ENCODE results near the gene RPP25L. TPM values are rescaled to one million over a fixed set of nuclear protein-coding genes. Genes with fewer than 3 reads are reported as not detected.

RPP25L gene
- total RNA-seq, 1 donor from 2014 or later, result 31.8 TPM

GRCh38 chr9:34637356-34638137, 25.6 kb upstream of the RPP25L start, which contains the start of gene SIGMAR1:
SIGMAR1 (minus strand) TSS chr9:34637787; CDS start chr9:34637697, 90 bp downstream.
- DNase-seq, result peak; percentile 95

DNA sequence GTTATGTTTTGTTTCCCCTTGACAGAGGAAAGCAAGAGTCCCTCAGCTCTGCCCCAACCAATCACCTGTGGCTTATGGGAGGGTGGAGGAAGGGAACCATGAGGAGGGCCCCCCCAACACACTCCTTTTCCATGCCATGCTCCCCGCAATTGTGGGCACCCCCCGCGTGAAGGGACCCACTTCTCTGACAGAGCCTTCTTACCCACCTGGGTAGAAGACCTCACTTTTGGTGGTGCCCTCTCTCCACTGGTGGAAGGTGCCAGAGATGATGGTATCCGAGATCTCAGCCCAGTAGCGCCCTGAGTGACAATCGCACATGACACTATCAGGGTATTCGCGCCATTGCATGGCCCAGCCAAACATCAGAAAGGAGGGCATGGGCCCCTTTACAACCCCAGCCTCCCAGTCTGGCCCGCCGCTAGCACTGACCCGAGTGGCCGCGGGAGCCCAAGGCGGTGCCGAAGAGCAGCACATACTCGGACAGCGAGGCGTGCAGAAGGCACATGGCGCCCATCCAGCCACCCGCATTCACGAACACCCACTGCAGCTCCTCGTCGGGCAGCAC, 25.0 kb upstream of the RPP25L start:
- DNase-seq, result no peak

DNA sequence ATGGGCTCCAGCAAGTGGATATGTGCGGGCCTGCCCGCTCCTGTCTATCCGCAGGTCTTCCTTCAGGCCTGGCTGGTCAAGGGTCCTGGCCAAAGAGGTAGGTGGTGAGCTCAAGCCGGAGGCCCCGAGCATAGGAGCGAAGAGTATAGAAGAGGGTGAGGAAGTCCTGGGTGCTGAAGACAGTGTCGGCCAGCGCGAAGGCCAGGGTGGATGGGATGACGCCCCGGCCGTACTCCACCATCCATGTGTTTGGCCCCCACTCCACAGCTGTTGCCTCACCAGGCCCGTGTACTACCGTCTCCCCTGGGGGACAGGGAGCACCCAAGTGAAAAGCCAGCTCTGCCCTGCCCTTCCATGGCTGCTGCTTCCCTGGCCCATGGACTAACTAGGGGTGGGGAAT, 23.7 kb upstream of the RPP25L start:
- no peak for DNase-seq

- DNase-seq, result no peak
Observed at GRCh38 chr9:34634551-34635248, 22.8 kb upstream of the RPP25L start.

DNA sequence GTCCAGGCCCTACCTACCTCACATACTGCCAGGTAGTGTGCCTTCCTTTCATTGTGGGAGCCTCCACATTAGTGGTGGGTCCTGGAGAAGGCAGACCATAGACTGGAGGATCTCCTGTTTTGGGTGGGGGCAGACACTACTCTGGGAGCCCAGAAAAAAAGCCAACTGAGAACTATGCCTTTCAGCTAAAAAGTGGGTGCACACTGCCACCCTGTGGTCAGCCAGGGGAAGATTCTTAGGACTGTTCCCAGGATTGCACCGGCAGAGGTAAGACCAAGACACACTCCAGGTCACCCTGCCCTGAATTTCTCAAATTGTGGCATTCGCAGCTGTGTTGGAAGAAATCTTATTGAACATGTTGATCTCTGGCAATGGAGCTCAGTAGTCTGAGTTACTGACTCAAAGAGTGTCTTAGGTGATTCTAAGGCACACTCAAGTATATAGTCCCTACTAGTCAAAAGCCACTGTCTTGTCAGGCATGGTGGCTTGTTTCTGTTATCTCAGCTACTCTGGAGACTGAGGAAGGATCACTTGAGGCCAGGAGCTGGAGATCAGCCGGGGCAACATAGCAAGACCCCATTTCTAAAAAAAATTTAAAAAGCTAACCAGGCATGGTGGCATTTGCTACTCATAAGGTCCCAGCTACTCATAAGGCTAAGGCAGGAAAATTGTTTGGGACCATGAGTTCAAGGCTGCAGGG, 22.1 kb upstream of the RPP25L start:
- DNase-seq, result peak; percentile 81

DNA sequence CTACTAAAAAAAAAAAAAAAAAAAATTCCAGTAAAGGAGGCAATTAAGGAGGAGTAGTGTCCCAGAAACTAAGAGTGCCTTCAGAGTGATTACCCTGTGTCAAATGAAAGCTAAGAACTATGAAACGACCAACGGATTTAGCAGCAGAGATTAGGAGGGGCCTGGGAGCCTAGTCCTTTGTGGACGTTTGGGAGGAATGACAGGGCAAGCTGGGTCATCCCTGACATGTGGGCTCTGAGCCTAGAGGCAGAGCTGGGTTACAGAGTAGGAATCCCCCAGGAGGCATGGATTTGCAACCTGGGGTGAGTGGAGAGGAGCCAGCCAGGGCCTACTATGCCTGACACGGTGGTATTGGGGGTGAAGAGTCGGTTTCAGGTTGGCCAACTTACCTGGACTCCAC, 21.3 kb upstream of the RPP25L start:
- no peak for DNase-seq

DNA sequence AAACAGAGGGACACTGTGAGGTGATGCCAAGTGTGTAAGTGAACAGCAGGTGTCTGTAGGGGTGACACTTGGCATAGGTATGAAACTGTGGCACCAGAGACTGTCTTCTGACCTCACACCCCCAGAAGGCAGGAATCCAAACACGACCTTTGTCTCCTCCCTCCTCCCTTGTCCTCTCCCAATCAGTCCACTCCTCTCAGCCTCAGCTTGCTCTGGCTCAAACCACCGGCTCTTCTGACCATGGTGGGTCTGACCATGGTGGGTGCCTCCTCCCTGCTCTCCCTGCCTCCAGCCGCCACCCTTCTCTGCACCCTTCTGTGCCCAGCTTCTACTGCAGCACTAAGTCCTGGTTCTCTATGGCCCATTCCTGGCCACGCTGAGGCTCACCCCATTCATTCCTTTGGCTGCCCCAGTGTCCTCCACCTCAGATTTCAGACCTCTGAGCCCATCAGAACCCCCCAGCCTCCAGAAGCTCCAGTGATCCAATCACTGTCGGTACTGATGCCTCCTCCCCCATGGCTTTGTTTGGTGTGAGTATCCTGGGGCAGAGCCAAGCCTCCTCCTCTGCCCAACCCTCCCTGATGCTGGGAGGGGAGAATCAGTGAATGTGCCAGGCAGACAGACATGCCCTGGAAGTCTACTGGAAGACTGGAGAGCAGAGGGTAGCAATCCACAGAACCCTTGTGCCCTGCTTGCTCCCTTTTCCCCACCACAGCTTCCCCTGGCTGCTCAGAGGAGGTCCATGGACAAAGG, 18.7 kb upstream of the RPP25L start:
- no peak for DNase-seq

DNA sequence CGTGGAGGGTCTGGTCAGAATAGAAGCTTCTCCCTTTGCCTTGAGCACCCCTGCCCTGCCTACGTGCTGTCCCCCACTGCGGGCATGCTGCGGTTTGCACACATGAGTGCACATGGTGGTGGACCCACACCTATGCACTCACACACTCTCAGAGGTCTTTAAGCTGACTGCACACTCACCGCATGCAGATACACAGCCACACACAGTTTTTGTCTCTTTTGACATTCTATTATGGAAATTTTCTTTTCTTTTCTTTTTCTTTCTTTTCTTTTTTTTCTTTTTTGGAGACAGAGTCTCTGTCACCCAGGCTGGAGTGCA, 17.6 kb upstream of the RPP25L start:
- no peak for DNase-seq

GRCh38 chr9:34628656-34629490, 17.0 kb upstream of the RPP25L start, which contains the start of gene ARID3C:
ARID3C (minus strand) TSS chr9:34629066; CDS start chr9:34628014, 1,052 bp downstream.
- DNase-seq, result peak; percentile 37

GRCh38 chr9:34627716-34628655, 16.1 kb upstream of the RPP25L start:
- DNase-seq, result no peak

DNA sequence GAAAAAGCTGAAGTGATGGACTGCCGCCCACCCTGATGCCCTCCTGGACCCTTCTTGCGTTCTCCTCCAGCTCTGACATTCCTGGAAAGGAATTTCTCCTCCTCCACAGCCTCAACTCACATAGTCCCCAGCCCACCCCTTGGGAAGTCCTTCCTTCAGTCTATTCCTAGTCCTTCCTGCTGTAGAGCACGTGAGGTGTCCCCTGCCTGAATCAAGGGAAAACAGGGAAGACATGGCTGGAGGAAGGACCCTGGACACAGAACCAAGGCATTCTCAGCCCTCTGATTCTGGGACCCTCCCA, 13.2 kb upstream of the RPP25L start:
- DNase-seq, result no peak

GRCh38 chr9:34624475-34625185, 12.7 kb upstream of the RPP25L start:
- no peak for DNase-seq

DNA sequence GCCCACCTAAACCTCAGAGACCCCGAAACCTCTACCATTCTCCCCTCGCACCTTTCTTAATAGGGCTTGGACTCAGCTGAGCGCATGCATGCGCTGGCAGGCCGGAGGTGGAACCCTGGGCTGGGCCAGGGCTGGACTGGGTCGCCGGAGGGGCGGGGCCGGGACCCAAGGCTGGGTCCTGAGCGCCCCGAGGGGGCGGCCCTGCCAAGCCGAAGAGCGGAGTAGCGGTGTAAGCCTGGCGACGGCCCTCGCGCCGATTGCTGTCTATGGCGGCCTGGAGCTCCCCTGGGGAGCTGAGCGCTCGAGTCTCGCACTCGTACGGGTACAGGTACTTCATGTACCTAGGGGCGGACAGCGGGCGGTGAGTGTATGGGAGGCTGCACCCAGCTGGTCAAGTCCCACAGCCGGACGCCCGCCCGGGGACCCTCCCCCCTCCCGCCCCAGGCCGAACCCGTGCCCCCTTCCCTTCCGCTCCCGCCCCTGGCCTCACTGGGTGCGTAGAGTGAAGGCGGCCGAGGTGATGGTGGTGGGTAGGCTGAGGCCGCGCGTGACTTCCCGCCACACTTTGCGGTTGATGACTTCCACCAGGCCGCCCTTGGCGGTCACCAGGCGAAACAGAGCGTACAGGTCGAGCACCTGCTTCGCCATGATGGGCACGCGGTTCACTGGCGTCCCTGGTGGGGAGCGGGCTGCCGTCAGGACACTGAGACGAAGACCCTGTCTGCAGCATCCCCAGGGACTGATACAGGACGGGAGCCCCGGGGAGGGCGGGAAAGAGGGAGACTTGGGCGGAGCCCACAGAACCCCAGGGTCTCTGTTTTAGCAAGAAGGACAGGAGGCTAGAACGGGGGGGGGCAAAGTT, 11.7 kb upstream of the RPP25L start:
- no peak for DNase-seq

- peak; percentile 96 for DNase-seq
Observed at GRCh38 chr9:34620061-34620994, 8.4 kb upstream of the RPP25L start, which contains the start of gene DCTN3. DCTN3 (minus strand) TSS chr9:34620495; CDS start chr9:34620464, 31 bp downstream.

- no peak for DNase-seq
Observed at GRCh38 chr9:34615132-34615531, 3.2 kb upstream of the RPP25L start.

- DNase-seq, result peak; percentile 88
Observed at GRCh38 chr9:34612788-34613390, 992 bp upstream of the RPP25L start.

- no peak for DNase-seq
Observed at GRCh38 chr9:34611251-34611810, 566 bp downstream of the RPP25L start.

Data from dermis blood vessel endothelial cell (primary cell).